Left forelimb (tissue), 1 donor: ENCODE measurements around the gene POGZ.
"Not testable (repeated sequence)": the region's sequence is repeated elsewhere in the genome, so short reads cannot be mapped to it uniquely, and the experiment has no call there.

Experiments
- DNase-seq: peaks from one replicate; pipeline ENCODE4 v3.0.0-alpha.2; 2018; ENCODE audit warnings: low spot score

Gene POGZ

GRCh38 chr1:151478140-151478812 is 19.0 kb upstream of the POGZ start:
- no peak for DNase-seq

GRCh38 chr1:151477066-151477465 is 17.8 kb upstream of the POGZ start:
- DNase-seq = no peak

- DNase-seq = no peak
Observed at GRCh38 chr1:151476083-151476482, 16.8 kb upstream of the POGZ start.

GRCh38 chr1:151475175-151475574 is 15.9 kb upstream of the POGZ start:
- no peak for DNase-seq

GRCh38 chr1:151474745-151475144 is 15.5 kb upstream of the POGZ start:
- no peak for DNase-seq

GRCh38 chr1:151472856-151473731 is 13.8 kb upstream of the POGZ start:
- peak; percentile 74 for DNase-seq

DNA sequence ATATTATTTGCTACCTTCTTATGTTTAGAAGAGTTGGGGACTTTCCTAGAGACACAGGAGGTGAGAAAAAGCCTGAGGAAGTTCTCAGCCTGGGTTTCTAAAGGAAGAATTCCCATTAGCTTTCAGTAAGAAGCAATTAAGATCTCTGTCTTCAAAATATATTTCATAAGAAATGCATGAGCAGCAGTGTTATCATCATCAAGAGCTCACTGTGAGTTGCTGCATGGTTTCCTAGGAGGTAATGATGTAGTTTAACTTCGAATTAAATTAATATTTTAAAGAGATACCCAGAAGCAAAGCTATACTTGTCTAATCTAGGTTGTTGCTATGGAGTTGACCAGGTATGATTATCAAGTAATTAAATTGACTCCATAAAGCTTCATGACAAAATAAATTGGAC is 5.7 kb upstream of the POGZ start:
- no peak for DNase-seq

DNA sequence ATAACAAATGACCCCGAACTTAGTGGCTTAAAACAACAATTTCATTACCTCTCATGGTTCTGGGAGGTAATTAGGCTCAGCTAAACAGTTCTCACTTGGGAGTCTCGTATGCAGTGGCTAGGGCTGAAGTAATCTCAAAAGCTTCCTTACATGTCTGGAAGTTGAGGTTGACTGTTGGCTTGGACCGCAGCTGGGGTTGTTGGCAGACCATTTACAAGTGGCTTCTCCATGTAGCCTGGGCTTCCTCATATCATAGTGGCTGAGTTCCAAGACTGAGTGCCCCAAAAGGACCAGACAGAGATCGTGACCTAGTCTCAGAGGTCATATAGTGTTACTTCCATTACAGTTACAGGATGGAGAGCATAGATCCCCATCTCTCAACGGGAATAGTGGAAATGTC is 2.4 kb upstream of the POGZ start:
- DNase-seq = no peak

DNA sequence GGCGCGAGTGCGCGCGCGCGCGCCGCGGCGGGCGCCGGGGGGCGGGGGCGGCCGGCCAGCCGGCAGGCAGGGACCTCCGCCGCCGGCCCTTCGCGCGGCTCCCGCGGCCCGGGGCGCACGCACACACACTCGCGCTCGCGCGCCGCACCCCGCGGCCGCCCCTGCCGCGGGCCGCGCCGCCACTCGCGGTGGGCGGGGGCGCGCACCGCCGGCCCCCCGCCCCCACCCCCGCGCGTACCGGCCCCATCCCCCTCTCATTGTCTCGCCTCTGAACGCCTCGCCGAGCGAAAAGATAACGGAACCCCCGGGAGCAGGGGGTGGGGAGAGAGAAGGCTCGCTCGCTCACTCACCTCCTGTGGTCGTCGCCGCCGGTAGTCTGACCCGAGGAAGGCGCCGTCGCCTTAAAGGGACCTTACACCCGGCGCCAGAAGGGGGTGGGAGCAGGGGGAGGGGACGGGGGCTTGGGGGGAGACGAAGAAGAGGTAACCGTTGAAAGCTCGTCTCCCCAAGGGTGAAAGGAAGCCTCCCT is 428 bp downstream of the POGZ start:
- DNase-seq = peak; percentile 73

GRCh38 chr1:151457911-151458801 is 1.1 kb downstream of the POGZ start:
- peak; percentile 87 for DNase-seq

DNA sequence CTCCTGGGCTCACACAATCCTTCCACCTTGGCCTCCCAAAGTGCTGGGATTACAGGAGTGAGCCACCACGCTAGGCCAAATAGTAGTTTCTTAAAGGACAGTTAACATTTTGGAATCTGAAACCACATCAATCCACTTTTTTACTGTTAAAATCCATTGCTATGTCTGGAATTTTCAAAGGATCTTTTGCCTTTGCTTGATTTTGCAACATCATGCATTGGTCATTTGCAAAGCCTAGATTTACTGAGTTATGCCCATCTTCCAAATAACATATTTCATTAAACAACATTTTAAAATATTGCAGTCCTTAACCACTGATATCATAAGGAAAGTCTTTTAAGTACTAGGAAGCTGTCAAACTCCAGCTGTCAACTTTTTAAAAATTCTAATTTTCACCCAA is 3.3 kb downstream of the POGZ start:
- no peak for DNase-seq

DNA sequence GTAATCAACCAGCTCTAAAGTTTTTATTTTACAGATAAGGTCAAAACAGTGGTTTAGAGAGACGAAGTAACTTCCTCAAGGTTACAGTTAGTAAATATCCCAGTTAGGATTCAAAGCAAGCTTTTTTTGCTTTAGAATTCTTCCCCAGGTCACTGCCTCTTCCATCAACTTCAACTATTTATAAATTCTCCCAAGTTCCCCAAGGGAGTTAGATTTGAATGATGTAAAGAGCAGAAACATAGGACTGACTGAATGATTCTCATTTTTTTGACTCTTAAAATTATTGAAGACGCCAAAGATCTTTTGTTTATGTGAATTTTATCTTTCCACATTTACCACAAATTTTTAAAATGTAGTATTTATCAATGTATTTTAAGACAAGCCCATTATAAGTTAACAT is 4.1 kb downstream of the POGZ start:
- no peak for DNase-seq

DNA sequence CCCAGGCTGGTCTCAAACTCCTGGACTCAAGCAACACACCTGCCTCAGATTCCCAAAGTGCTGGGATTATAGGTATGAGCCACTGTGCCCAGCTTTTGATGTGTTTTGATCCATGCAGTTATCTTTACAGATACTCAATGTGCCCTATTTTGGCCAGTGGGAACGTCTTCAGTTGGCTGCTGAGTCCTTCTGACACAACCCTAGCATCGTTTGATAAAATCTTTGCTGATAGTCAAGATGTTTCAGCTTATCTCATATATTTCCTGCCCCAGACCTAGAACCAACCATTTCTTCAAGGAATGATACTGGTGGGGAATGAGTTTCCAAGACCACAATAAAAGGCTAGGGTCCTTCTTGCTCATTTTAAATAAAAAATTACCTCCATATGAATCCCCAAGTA is 11.6 kb downstream of the POGZ start:
- no peak for DNase-seq

- no peak for DNase-seq
Observed at GRCh38 chr1:151444783-151445177, 14.5 kb downstream of the POGZ start.

GRCh38 chr1:151443846-151444782 is 15.2 kb downstream of the POGZ start:
- DNase-seq = no peak

DNA sequence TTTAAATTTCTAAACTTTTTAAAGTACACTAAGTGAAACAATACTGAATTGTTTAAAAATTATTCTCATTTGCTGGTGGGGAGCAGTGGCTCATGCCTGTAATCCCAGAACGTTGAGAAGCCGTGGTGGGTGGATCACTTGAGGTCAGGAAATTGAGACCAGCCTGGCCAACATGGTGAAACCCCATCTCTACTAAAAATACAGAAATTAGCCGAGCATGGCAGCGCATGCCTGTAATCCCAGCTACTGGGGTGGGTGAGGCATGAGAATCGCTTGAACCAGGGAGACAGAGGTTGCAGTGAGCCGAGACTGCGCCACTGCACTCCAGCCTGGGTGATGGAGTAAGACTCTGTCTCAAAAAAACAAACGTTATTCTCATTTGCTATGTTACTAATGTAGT is 21.9 kb downstream of the POGZ start:
- not testable (repeated sequence) for DNase-seq

GRCh38 chr1:151436985-151437384 is 22.3 kb downstream of the POGZ start:
- DNase-seq = no peak

GRCh38 chr1:151435174-151435573 is 24.1 kb downstream of the POGZ start:
- DNase-seq = no peak

DNA sequence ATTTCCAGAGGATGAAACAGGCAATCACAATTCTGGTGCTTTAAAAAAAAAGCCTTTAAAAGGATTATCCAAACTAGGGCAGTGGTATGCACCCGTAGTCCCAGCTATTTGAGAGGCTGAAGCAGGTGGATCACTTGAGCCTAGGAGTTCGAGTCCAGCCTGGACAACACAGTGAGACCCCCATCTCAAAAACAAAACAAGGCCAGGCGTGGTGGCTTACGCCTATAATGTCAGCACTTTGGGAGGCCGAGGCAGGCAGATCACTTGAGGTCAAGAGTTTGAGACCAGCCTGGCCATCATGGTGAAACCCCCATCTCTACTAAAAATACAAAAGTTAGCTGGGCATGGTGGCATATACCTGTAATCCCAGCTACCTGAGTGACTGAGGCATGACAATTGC is 25.5 kb downstream of the POGZ start:
- not testable (repeated sequence) for DNase-seq

GRCh38 chr1:151428068-151428467 is 31.2 kb downstream of the POGZ start:
- DNase-seq = no peak

GRCh38 chr1:151425103-151425502 is 34.2 kb downstream of the POGZ start:
- DNase-seq = no peak
